IPS DF 19.7 (cell line): ENCODE data around the gene RAPGEF2.

Experiments
- DNase-seq: peaks from one replicate; pipeline ENCODE4 v3.0.0-alpha.2; 2013; ENCODE audit warnings: low read depth, low spot score

The RAPGEF2 gene

GRCh38 chr4:159278399-159278798 is 175.5 kb downstream of the RAPGEF2 start:
- no peak for DNase-seq

DNA sequence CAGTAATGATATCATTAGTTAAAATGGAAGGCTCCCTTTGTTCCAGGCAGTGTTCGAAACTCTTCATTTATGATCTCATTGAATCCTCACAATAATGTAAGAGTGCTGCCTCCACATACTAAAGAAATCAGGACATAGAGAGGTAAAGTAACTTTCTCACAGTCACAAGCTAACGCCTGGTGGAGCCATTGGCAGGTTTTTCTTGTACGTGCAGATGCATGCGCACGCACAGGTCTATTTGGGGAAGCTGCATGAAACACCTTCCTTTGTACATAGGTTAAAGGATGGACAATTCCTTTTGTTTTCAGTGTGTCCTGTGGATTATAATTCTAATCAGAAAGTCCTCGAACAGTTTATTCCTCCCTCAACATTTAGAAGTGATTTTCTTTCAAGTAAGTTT is 176.2 kb downstream of the RAPGEF2 start:
- DNase-seq = no peak

DNA sequence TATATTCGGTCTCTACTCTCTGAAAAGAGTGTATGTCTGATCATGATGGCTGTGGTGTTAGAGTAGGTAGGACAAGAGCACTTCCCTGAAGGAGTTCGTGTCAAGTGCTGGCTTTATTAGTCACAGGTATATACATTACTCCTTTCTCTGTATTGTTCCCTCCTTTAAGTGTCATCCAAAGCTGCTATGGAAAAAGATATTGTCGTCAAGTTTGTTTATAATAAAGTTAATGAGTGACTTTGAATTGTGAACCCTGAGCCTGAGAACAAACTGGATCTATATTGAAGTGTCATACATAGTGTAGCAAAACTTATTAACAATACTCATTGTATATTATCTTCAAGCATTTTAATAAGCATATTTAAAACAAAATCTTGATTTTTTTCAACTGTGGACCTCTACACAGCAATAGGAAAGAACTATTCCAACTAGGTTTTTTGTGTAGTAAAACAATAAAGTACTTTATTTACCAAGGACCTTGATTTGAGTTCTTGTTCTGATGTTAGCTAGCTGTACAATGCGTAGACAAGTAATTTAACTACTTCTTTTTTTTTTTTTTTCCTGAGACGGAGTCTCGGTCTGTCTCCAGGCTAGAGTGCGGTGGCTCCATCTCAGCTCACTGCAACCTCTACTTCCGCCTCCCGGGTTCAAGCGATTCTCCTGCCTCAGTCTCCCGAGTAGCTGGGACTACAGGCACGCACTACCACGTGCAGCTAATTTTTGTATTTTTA is 177.7 kb downstream of the RAPGEF2 start:
- no peak for DNase-seq

DNA sequence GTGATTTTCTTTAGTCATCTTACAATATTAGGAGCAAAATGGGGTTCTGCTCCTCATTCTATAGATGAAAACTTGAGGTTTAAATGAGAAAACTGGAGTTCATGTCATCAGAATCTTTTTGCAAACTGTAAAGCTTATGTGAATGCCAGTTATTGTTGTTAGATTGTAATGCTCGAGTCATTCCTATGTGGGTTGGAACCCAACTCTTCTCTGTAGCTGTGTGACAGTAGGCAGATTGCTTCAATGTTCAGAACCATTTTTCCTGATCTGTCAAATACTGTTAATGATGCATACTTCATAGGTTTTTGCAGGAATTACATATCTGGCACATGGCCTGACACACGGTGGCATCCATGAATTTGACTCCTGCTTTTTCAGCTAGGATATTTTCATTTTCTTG is 178.9 kb downstream of the RAPGEF2 start:
- DNase-seq = no peak

- DNase-seq = no peak
These were observed 179.4 kb downstream of the RAPGEF2 start for GRCh38 chr4:159282329-159282728.

DNA sequence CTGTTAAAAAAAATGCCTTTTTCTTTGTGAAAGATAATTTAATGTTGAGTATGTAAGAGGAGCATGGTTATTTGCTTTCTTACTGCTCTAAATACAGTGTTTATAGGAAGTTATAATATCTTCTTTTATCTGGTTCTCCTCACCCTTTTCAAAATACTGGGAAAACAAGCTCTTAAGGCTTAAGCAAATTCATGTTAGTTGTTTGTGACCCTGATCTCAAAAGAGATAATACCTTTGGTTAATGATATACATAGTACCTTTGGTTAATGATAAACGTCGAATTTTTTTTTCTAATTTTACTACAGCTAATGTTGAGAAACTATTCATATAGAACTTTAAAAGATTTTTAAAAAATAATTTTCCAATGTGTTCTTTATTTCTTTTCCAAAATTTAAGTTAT is 180.1 kb downstream of the RAPGEF2 start:
- no peak for DNase-seq

GRCh38 chr4:159283696-159284095 is 180.8 kb downstream of the RAPGEF2 start:
- DNase-seq = peak; percentile 20

- DNase-seq = no peak
These were observed 181.2 kb downstream of the RAPGEF2 start for GRCh38 chr4:159284113-159284512.

DNA sequence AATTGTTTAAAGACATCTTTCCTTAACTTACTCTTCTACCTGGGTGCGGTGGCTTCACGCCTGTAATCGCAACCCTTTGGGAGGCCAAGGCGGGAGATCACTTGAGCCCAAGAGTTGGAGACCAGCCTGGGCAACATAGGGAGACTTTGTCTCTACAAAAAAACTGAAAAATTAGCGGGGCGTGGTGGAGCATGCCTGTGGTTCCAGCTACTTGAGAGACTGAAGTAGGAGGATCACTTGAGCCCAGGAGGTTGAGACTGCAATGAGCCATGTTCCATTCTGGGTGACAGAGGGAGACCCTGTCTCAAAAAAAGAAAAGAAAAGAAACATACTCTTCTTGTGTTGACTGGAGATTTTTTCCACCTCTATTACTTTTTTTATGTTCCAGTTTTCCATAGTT is 181.9 kb downstream of the RAPGEF2 start:
- DNase-seq = no peak

DNA sequence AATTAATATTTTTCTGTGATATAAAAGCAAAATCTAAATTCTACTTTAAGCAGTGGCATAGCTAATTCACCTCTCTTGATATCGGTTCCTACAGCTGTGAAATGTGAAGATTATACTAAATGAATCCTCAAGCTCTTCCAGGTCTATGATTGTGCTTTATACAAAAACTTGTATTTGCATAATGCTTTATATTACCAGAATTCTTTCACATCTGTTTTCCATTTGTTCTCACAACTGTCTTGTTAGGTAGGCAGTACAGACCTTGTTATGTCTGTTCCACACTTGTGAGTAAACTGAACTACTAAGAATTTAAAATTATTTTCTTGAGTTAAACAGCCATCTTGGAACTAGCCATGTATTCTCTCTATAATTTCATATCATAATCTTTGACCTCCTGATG is 184.9 kb downstream of the RAPGEF2 start:
- no peak for DNase-seq

DNA sequence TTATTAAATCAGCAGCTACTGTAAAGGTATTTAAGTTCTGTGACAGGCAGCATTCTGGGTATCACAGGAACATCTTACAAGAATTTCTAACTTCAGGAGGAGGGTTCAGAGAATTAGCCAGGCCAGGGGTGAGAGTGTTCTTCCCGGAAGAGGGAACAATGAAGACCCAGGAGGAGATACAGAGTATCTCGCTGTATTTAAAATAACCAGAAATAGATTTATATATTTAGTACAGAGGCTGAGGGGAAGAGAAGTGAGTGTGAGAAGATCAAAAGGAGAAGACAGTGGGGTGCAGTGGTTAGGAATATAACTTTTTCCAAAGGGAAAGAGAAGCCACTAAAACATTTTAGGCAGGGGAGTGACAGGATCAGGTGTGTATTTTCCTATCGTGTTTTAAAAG is 186.8 kb downstream of the RAPGEF2 start:
- DNase-seq = no peak

GRCh38 chr4:159290321-159291030 is 187.6 kb downstream of the RAPGEF2 start:
- DNase-seq = no peak

GRCh38 chr4:159291176-159291575 is 188.3 kb downstream of the RAPGEF2 start:
- no peak for DNase-seq

DNA sequence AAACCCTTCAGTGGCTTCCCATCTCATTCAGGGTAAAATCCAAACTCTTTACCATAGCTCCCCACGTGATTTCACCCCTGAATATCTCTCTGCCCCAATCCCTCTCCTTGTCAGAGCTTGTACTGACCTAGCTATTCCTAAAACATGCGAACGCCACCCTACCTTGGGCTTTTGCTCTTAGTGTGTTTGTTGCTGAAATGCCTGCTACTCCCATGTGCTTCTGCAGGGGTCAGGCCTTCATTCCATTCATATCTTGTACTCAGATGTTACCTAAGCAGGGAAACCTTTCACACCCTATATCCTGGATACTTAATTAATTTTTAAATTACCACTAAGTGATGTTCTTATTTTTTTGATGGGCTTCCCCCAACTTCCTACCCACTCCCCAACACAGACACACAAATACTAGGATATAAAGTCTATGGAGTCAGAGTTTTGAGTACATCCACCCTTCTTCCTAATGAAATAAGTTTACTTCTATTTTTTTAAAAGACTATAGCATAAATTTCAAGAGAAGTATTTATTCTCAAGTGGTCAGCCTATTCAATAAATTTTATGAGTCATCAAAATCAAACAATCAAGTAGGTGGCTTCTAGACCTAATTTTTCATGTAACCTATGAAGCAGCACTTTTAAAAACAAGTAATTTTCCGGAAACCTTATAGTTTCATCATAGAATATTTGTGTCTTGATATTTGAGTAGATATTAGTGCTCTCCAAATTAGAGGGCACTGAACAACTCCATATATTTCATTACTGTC is 189.4 kb downstream of the RAPGEF2 start:
- DNase-seq = no peak

DNA sequence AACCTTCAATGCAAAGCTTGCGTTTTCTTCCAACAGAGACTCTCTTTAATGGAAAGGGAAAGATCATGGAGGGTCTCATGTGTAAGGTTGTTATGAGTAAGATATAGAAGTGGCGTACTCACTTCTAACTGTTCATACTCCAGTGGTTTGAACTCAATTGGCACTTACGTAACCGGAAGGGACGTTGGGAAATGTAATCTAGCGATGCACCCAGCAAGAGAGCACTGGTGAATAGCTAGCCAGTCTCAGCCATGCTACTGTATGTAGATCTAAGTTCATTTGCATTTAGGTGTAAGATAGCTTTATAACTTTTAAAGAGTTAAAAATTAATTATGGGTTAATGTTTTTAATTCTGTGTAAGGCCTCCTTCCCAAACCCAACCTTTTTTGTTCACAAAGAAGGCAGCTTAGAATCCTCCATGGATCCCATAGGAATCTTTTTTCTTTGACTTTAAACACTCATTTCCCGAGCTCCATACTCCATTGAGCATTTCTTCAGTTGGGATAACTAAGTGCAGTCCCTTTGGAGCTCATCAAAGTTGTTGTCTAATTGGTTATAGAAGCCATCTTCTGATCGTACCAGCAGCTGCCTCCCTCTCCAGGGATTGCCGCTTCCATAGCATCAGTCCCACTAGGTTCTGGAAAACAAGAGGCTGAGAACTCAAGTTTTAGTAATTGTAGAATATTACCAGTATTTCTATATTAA is 191.1 kb downstream of the RAPGEF2 start:
- no peak for DNase-seq

DNA sequence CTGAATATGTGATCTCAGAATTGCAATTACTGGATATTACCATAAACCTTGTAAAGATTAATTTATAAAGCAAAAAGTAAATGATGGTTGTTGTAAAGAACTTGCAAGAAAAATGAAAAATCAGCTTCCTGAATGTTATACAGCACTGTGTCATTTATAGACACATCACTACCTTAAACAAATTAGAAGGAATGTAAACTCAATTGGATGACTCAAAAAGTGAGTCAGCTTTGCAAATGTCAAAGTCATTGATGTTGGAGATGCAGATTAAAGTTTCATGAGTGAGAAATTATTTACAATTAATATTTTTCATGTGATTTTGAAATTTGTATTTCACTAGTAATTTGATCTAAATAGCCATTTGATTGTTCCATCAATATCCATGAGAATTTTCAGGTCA is 193.2 kb downstream of the RAPGEF2 start:
- DNase-seq = no peak

DNA sequence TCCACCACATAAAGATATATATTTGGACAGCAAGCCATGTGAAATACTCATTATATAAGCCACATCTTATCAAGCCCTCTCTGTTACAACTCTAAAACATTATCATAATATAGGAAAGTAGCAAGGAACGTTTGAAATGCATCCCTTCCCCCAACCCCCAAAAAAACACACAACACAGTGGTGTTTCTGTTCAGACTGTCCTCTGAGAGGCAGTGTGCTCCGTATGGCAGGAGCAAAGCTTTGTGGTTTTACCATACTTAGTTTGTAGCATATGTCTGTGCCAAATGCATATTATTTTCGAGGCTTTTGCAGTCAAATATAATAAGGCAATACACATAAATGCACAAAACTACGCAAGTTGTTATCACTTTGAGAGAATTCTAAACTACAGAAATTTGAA is 194.2 kb downstream of the RAPGEF2 start:
- DNase-seq = no peak

- no peak for DNase-seq
These were observed 195.6 kb downstream of the RAPGEF2 start for GRCh38 chr4:159298502-159298901.

DNA sequence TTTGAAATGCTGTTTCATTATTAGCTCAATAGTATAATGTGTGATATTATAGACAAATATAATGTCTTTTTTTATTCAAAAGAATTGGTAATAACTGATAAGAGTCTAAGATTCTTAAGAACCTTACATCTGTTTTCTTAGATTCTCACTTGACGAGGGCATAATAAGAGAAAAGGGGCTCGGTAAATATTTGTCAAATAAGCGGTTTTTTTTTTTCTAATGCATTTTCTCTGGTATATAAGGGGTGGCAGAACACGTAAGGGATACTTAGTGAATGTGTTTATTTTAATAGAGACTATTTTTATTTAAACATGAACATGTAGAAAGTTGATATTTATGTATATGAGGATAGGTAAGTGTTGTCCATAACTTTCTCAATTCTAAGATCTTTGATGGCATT is 200.6 kb downstream of the RAPGEF2 start:
- DNase-seq = no peak

GRCh38 chr4:159305129-159305528 is 202.2 kb downstream of the RAPGEF2 start:
- DNase-seq = no peak

DNA sequence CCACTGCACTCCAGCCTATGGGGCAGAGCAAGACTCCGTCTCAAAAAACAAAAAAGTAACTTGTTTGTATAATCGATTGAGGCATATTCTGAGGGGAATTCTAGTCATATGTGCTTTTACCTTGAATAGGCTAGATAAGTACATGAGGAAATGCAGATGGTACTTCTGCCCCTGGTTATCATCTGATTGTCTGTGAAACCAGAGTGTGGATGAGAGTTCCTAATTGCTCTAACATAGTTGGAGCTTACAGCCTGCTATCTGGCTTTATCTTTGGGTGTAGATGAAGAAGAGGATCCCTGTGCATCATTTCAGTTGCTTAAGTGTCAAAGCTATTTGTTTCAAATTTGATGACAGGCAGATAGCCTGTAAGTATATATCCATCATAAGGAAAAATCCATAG is 205.1 kb downstream of the RAPGEF2 start:
- no peak for DNase-seq
